HL-60 (cell line): ENCODE data around the gene MAPK10.

ENCODE experiments used
- DNase-seq, 2 experiments: peaks; one replicate each; pipeline ENCODE4 v3.0.0-alpha.2; 2010 to 2020; ENCODE audit warnings: low read depth in 1 of 2, low spot score in 1 of 2
- H3K27ac ChIP-seq: fragments of 250-450 bp; sonication (Bioruptor Pico); replicated peaks from 2 replicates; pipeline ENCODE4 v1.5.1; 2020; ENCODE audit warnings: mild to moderate bottlenecking, moderate library complexity
- H3K27me3 ChIP-seq: fragments of 250-450 bp; sonication (Bioruptor Pico); 2 replicates; pipeline ENCODE4 v1.5.1; 2021; ENCODE audit warnings: mild to moderate bottlenecking, moderate library complexity; ENCODE audit not compliant: insufficient read depth, poor library complexity, severe bottlenecking
- H3K4me3 ChIP-seq: replicated peaks from 2 replicates; pipeline ENCODE4 v1.5.1; 2011; ENCODE audit warnings: mild to moderate bottlenecking, control low read depth, low read length; ENCODE audit not compliant: insufficient read depth
- GABPA ChIP-seq: IDR thresholded peaks from 2 replicates; pipeline ENCODE4 v1.6.1; 2012; ENCODE audit warnings: low read depth
- POLR2AphosphoS5 ChIP-seq: IDR thresholded peaks from 2 replicates; pipeline ENCODE4 v1.6.1; 2012; ENCODE audit warnings: low read depth
- REST ChIP-seq: IDR thresholded peaks from 2 replicates; pipeline ENCODE4 v1.6.1; 2012; ENCODE audit warnings: low read depth; ENCODE audit not compliant: insufficient replicate concordance
- SPI1 ChIP-seq: IDR thresholded peaks from 2 replicates; pipeline ENCODE4 v1.6.1; 2012; ENCODE audit warnings: low read depth, mild to moderate bottlenecking, borderline replicate concordance
- TF ChIP-seq, protein P1 (sequence below): IDR thresholded peaks from one replicate; pipeline ENCODE4 v1.5.1; 2011; ENCODE audit warnings: low read length, control low read depth, inconsistent platforms; ENCODE audit not compliant: insufficient read depth

MAPK10 gene

GRCh38 chr4:86114563-86114962 is 245.3 kb downstream of the MAPK10 start:
- Histone ChIP-seq H3K27me3 (no peaks in the 10 kb centered on the region), H3K4me3 (no peak overlapping the region), H3K27ac (no peak overlapping the region)
- no peak for DNase-seq
- TF ChIP-seq SPI1: no peak

DNA sequence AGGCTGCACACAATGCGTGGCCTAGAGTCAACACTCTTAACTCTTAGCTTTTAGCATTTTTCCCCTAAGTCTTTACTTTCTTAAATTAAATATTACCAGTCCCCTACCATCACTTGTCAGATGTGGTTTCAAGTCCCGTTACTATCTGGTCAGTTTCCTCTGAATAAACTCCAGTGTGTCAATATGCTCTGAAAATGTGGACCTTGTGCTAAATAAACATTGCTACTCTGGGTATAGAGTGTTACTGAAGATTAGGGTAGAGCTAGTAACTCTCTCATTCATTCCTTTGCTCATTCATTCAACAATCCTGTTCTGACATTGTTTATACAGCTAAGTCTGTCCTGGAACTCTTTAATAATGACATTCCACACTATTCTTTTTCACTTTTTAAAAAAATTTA is 251.0 kb downstream of the MAPK10 start:
- Histone ChIP-seq H3K4me3 (no peak overlapping the region), H3K27ac (no peak overlapping the region), H3K27me3 (no peaks in the 10 kb centered on the region)
- no peak for DNase-seq
- TF ChIP-seq POLR2AphosphoS5: no peak
- TF ChIP-seq REST: no peak
- TF ChIP-seq GABPA: no peak
- no peak for TF ChIP-seq SPI1
- TF ChIP-seq, protein P1, sequence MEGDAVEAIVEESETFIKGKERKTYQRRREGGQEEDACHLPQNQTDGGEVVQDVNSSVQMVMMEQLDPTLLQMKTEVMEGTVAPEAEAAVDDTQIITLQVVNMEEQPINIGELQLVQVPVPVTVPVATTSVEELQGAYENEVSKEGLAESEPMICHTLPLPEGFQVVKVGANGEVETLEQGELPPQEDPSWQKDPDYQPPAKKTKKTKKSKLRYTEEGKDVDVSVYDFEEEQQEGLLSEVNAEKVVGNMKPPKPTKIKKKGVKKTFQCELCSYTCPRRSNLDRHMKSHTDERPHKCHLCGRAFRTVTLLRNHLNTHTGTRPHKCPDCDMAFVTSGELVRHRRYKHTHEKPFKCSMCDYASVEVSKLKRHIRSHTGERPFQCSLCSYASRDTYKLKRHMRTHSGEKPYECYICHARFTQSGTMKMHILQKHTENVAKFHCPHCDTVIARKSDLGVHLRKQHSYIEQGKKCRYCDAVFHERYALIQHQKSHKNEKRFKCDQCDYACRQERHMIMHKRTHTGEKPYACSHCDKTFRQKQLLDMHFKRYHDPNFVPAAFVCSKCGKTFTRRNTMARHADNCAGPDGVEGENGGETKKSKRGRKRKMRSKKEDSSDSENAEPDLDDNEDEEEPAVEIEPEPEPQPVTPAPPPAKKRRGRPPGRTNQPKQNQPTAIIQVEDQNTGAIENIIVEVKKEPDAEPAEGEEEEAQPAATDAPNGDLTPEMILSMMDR: no peak

GRCh38 chr4:86108137-86108536 is 251.7 kb downstream of the MAPK10 start:
- H3K27ac ChIP-seq: no peak overlapping the region
- H3K27me3 ChIP-seq: no peaks in the 10 kb centered on the region
- no peak for DNase-seq
- TF ChIP-seq, protein P1: no peak
- TF ChIP-seq POLR2AphosphoS5 (no peak), REST (no peak), GABPA (no peak), SPI1 (no peak)
- H3K4me3 ChIP-seq: no peak overlapping the region

- Histone ChIP-seq H3K4me3 (no peak overlapping the region), H3K27me3 (no peaks in the 10 kb centered on the region), H3K27ac (no peak overlapping the region)
- TF ChIP-seq SPI1: no peak
- TF ChIP-seq, protein P1: no peak
- no peak for TF ChIP-seq REST
- no peak for TF ChIP-seq GABPA
- no peak for TF ChIP-seq POLR2AphosphoS5
- DNase-seq: no peak
Measured at GRCh38 chr4:86107112-86107511, 252.7 kb downstream of the MAPK10 start.
